ENCODE data around the gene CLN5.

Gene CLN5

DNA sequence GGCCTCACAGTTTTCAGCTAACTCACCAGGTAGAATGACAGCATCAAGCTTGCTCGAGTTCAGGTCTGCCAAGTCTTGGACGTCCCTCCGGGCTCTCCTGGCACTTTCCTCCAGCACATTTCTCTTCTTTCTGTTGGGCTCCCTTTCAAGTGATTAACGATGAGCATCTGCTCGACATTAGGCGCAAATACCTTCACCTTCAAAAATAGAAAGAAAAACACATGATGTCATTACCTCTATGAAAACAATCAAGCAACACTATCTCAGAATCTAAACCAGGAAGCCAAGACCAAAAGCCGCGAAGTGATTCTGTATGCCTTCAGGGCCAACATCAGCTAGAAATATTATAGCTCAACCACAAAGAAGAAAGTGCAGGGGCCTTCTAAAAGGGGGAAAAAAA, 15.4 kb upstream of the CLN5 start:
- Histone ChIP-seq H3K4me1 (ENCODE audit: control insufficient read depth, insufficient read depth, low read length) (no peaks in the 10 kb centered on the region), H3K9me3 (ENCODE audit: control insufficient read depth, insufficient read depth, low read depth, low read length) (no peaks in the 10 kb centered on the region), H3K9ac (ENCODE audit: low read length) (no peak overlapping the region), H3K27ac (ENCODE audit: low read depth, low read length) (no peak overlapping the region), H3K36me3 (ENCODE audit: control insufficient read depth, insufficient read depth, low read length) (no peaks in the 10 kb centered on the region), H3K4me3 (ENCODE audit: low read depth, low read length) (no peak overlapping the region), H3K27me3 (ENCODE audit: control insufficient read depth, insufficient read depth, low read length) (peaks cover 17% of the 10 kb centered on the region)

DNA sequence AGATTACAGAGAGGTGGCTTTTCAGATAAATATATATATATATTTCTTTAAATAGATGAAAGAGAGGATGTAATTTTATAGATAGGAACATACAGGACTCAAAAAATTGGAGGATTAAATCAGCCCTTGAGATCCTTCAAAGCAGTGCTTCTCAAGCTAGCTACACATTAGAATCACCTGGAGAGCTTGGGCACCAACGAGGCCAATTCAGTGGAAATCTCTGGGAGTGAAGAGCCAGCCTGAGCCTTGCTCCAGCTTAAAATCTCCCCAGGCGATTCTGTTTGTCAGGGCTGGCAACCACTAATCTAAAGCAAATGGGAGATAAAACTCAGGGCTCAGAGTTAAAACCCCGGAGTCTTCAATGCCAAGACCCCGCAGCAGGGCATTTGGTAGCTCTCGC, 15.0 kb upstream of the CLN5 start:
- H3K4me3 ChIP-seq (ENCODE audit: low read depth, low read length), result no peak overlapping the region
- H3K27me3 ChIP-seq (ENCODE audit: control insufficient read depth, insufficient read depth, low read length), result peaks cover 21% of the 10 kb centered on the region
- H3K9me3 ChIP-seq (ENCODE audit: control insufficient read depth, insufficient read depth, low read depth, low read length), result no peaks in the 10 kb centered on the region
- H3K9ac ChIP-seq (ENCODE audit: low read length), result no peak overlapping the region
- H3K36me3 ChIP-seq (ENCODE audit: control insufficient read depth, insufficient read depth, low read length), result no peaks in the 10 kb centered on the region
- H3K4me1 ChIP-seq (ENCODE audit: control insufficient read depth, insufficient read depth, low read length), result no peaks in the 10 kb centered on the region
- no peak overlapping the region for H3K27ac ChIP-seq (ENCODE audit: low read depth, low read length)

DNA sequence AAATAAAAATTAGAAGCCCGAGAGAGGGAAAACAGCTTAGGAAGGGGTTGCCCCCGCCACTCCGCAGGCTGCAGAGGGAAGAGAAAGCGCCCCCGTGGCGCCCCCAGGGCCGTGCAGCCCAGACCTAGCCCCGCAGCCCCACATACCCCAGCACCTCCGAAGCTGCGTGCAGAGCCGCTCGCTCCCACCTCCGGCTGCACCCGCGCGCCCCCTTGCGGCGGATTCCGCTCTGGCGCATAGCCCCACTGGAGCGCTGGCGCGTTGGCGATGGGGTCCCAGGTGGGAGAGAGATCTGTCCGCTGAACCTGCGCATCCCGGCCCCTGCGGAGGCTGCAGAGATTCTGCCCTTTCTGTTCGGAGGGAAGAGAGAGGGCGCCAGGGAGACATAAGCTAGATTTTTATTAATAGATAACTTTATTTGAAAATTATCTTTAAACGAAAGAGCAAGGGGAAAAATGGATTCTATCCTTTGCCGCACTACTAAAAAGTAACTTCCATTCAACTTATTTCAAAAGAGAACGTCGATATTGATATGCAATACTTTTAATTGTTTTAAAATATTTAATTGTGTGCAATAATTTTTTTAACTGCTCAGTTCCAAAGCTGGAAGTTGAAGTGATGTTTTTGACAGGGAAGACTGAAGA, 11.7 kb upstream of the CLN5 start:
- no peak overlapping the region for H3K4me3 ChIP-seq (ENCODE audit: low read depth, low read length)
- no peaks in the 10 kb centered on the region for H3K36me3 ChIP-seq (ENCODE audit: control insufficient read depth, insufficient read depth, low read length)
- H3K27me3 ChIP-seq (ENCODE audit: control insufficient read depth, insufficient read depth, low read length), result peaks cover 25% of the 10 kb centered on the region
- H3K4me1 ChIP-seq (ENCODE audit: control insufficient read depth, insufficient read depth, low read length), result no peaks in the 10 kb centered on the region
- no peak overlapping the region for H3K9ac ChIP-seq (ENCODE audit: low read length)
- H3K9me3 ChIP-seq (ENCODE audit: control insufficient read depth, insufficient read depth, low read depth, low read length), result no peaks in the 10 kb centered on the region
- H3K27ac ChIP-seq (ENCODE audit: low read depth, low read length), result no peak overlapping the region

DNA sequence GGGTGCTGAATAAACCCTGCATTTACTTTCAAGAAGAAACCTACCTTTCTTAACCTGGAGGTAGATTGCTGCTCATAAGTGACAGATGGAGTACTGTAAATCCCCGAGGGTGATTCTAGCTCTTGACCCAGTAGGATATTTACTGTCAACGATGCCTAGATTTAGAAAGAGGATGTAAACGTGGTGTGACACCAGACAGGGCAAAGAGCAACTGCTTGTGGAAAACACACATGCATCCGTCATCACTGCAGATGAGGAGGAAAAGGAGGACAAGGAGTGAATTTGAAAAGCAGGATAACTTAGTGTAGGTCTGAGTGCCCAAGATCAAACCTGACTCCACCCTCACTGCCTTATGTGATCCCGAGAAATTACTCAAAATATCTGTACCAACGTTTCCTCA, 9.8 kb upstream of the CLN5 start:
- H3K9me3 ChIP-seq (ENCODE audit: control insufficient read depth, insufficient read depth, low read depth, low read length), result no peaks in the 10 kb centered on the region
- no peaks in the 10 kb centered on the region for H3K36me3 ChIP-seq (ENCODE audit: control insufficient read depth, insufficient read depth, low read length)
- no peak overlapping the region for H3K9ac ChIP-seq (ENCODE audit: low read length)
- H3K4me3 ChIP-seq (ENCODE audit: low read depth, low read length), result no peak overlapping the region
- peaks cover 34% of the 10 kb centered on the region for H3K27me3 ChIP-seq (ENCODE audit: control insufficient read depth, insufficient read depth, low read length)
- no peak overlapping the region for H3K27ac ChIP-seq (ENCODE audit: low read depth, low read length)
- H3K4me1 ChIP-seq (ENCODE audit: control insufficient read depth, insufficient read depth, low read length), result no peaks in the 10 kb centered on the region

DNA sequence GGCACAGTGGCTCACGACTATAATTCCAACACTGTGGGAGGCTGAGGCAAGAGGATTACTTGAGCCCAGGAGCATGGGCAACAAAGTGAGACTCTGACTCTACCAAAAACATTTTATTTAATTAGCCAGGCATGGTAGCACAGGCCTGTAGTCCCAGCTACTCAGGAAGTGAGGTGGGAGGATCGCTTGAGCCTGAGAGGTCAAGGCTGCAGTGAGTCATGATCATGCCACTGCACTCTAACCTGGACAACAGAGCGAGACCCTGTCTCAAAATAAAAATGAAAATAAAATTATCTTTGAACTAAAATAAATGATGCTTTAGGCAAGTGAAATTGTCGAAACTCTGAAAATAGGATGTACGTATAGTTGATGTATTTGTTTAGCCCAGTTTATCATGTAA, 8.2 kb upstream of the CLN5 start:
- H3K27ac ChIP-seq (ENCODE audit: low read depth, low read length), result no peak overlapping the region
- H3K4me1 ChIP-seq (ENCODE audit: control insufficient read depth, insufficient read depth, low read length), result no peaks in the 10 kb centered on the region
- no peak overlapping the region for H3K9ac ChIP-seq (ENCODE audit: low read length)

DNA sequence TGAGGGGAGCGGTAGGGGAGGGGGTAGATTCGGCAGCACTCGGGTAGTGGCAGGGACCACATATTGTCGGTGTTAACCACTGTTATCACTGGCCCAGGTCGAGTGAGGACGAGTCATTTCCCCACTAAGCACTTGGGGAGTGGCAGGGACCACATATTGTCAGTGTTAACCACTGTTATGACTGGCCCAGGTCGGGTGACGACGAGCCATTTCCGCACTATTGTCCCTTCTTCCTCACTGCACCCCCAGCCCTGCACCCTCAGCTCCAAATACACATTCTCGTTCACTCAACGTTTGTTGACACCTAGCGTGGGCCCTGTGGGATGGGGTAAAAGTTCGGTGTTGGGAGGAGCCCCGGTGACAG, 467 bp upstream of the CLN5 start:
- Histone ChIP-seq H3K4me1 (ENCODE audit: control insufficient read depth, insufficient read depth, low read length) (peaks cover 6% of the 10 kb centered on the region; the same call in 1 of the 2 replicates), H3K9ac (ENCODE audit: low read length) (peak overlapping the region; percentile 66), H3K4me3 (ENCODE audit: low read depth, low read length) (peak overlapping the region; percentile 93), H3K27ac (ENCODE audit: low read depth, low read length) (no peak overlapping the region), H3K9me3 (ENCODE audit: control insufficient read depth, insufficient read depth, low read depth, low read length) (no peaks in the 10 kb centered on the region), H3K36me3 (ENCODE audit: control insufficient read depth, insufficient read depth, low read length) (peaks cover 8% of the 10 kb centered on the region), H3K27me3 (ENCODE audit: control insufficient read depth, insufficient read depth, low read length) (peaks cover 1% of the 10 kb centered on the region; the same call in 1 of the 2 replicates)

More for the DNA sequence above, 8.2 kb upstream of the CLN5 start:
- H3K4me3 ChIP-seq (ENCODE audit: low read depth, low read length), result no peak overlapping the region
- H3K27me3 ChIP-seq (ENCODE audit: control insufficient read depth, insufficient read depth, low read length), result peaks cover 34% of the 10 kb centered on the region
- no peaks in the 10 kb centered on the region for H3K9me3 ChIP-seq (ENCODE audit: control insufficient read depth, insufficient read depth, low read depth, low read length)
- H3K36me3 ChIP-seq (ENCODE audit: control insufficient read depth, insufficient read depth, low read length), result no peaks in the 10 kb centered on the region

DNA sequence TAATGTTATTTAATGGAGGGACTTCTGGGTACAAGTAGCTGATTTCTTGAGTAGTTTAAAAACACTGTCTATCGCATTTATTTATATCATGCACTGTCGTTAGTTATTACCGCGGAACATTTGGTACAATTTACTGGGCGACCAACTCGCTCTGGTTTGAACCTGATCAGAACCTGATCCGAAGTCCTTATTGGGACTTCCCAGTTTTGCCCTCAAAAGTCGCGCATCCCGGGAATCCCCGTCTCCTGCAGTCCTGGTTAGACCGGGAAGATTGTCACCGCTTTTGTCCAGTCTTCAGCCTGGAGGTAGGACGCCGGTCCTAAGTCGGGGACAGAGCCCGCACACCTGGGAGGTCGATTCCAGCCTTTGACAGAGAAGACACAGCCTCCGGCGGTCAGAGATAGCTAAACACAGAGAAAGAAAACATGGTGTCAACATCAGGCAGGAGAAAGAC, 694 bp downstream of the CLN5 start:
- Histone ChIP-seq H3K4me1 (ENCODE audit: control insufficient read depth, insufficient read depth, low read length) (peaks cover 6% of the 10 kb centered on the region; the same call in 1 of the 2 replicates), H3K27me3 (ENCODE audit: control insufficient read depth, insufficient read depth, low read length) (no peaks in the 10 kb centered on the region), H3K9ac (ENCODE audit: low read length) (peak overlapping the region; percentile 76), H3K27ac (ENCODE audit: low read depth, low read length) (peak overlapping the region; percentile 35; the same call in 1 of the 2 replicates), H3K4me3 (ENCODE audit: low read depth, low read length) (peak overlapping the region; percentile 93), H3K36me3 (ENCODE audit: control insufficient read depth, insufficient read depth, low read length) (peaks cover 9% of the 10 kb centered on the region), H3K9me3 (ENCODE audit: control insufficient read depth, insufficient read depth, low read depth, low read length) (no peaks in the 10 kb centered on the region)

DNA sequence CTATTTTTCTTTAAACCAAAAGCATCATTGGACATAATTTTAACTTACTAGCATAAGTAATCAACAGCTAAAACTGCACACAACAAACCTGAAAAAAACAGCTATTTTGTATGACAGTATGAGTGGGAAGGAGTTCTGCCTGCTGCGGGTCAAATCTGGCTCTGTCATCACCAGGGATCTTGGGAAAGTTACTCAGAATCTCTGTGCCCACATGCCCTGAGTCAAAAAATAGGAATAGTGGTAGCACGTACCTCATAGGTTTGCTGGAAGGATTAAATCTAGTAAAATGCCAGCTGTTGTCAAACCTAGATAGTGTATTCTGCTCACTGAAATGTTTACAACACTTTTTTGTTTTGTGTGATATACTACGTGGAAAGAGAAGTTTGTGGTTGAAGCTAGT, 1.1 kb downstream of the CLN5 start:
- peak overlapping the region; percentile 76 for H3K9ac ChIP-seq (ENCODE audit: low read length)
- peaks cover 9% of the 10 kb centered on the region for H3K36me3 ChIP-seq (ENCODE audit: control insufficient read depth, insufficient read depth, low read length)
- peaks cover 6% of the 10 kb centered on the region; the same call in 1 of the 2 replicates for H3K4me1 ChIP-seq (ENCODE audit: control insufficient read depth, insufficient read depth, low read length)
- peak overlapping the region; percentile 93 for H3K4me3 ChIP-seq (ENCODE audit: low read depth, low read length)
- no peak overlapping the region for H3K27ac ChIP-seq (ENCODE audit: low read depth, low read length)
- H3K9me3 ChIP-seq (ENCODE audit: control insufficient read depth, insufficient read depth, low read depth, low read length), result no peaks in the 10 kb centered on the region
- H3K27me3 ChIP-seq (ENCODE audit: control insufficient read depth, insufficient read depth, low read length), result no peaks in the 10 kb centered on the region

DNA sequence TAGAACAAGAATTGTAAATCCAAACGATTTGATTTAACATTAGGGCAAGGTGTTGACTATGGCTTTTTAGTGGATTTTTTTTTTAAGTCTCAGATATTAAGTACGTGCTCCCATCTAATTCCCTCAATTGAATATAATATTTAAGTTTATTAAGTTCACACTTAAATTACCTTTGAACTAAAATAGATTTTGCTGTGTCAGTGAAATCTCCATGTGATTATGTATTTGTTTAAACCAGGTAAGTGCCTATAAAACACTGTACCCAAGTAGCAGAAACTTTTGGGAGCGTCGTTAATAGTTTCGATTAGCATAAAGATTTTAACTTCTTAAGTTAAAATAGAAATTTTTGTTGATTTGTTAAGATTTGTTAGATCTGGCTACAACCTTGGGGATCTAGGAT, 1.6 kb downstream of the CLN5 start:
- Histone ChIP-seq H3K27ac (ENCODE audit: low read depth, low read length) (no peak overlapping the region), H3K4me1 (ENCODE audit: control insufficient read depth, insufficient read depth, low read length) (peaks cover 6% of the 10 kb centered on the region; the same call in 1 of the 2 replicates), H3K36me3 (ENCODE audit: control insufficient read depth, insufficient read depth, low read length) (peaks cover 12% of the 10 kb centered on the region), H3K27me3 (ENCODE audit: control insufficient read depth, insufficient read depth, low read length) (no peaks in the 10 kb centered on the region), H3K4me3 (ENCODE audit: low read depth, low read length) (peak overlapping the region; percentile 93; the same call in 1 of the 2 replicates), H3K9me3 (ENCODE audit: control insufficient read depth, insufficient read depth, low read depth, low read length) (no peaks in the 10 kb centered on the region), H3K9ac (ENCODE audit: low read length) (no peak overlapping the region)

DNA sequence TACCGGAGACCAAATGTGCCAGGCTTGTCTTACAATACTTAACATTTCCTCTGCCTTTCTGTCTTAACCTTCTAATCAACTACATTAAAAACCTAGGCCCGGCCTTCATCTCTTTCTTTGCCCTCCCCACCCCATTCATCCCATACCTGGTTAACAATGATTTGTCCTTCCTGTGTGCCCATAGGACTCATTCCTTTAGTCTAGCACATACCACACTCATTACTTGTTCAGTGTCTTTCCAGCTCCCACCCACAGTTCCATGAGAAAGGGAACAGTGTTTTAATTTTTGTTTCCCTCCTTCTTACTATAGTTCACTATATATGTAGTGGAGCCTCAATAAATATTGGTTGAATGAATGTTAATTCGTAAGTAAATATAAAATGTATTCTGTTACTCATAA, 2.4 kb downstream of the CLN5 start:
- no peak overlapping the region for H3K4me3 ChIP-seq (ENCODE audit: low read depth, low read length)
- peaks cover 17% of the 10 kb centered on the region for H3K36me3 ChIP-seq (ENCODE audit: control insufficient read depth, insufficient read depth, low read length)
- H3K9ac ChIP-seq (ENCODE audit: low read length), result no peak overlapping the region
- H3K9me3 ChIP-seq (ENCODE audit: control insufficient read depth, insufficient read depth, low read depth, low read length), result no peaks in the 10 kb centered on the region
- H3K27me3 ChIP-seq (ENCODE audit: control insufficient read depth, insufficient read depth, low read length), result no peaks in the 10 kb centered on the region
- no peak overlapping the region for H3K27ac ChIP-seq (ENCODE audit: low read depth, low read length)
- H3K4me1 ChIP-seq (ENCODE audit: control insufficient read depth, insufficient read depth, low read length), result peaks cover 6% of the 10 kb centered on the region; the same call in 1 of the 2 replicates

DNA sequence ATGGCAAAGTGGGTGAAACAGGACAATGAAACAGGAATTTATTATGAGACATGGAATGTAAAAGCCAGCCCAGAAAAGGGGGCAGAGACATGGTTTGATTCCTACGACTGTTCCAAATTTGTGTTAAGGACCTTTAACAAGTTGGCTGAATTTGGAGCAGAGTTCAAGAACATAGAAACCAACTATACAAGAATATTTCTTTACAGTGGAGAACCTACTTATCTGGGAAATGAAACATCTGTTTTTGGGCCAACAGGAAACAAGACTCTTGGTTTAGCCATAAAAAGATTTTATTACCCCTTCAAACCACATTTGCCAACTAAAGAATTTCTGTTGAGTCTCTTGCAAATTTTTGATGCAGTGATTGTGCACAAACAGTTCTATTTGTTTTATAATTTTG, 8.6 kb downstream of the CLN5 start:
- H3K36me3 ChIP-seq (ENCODE audit: control insufficient read depth, insufficient read depth, low read length), result peaks cover 32% of the 10 kb centered on the region
- H3K9ac ChIP-seq (ENCODE audit: low read length), result no peak overlapping the region
- no peak overlapping the region for H3K4me3 ChIP-seq (ENCODE audit: low read depth, low read length)
- H3K9me3 ChIP-seq (ENCODE audit: control insufficient read depth, insufficient read depth, low read depth, low read length), result no peaks in the 10 kb centered on the region
- no peaks in the 10 kb centered on the region for H3K27me3 ChIP-seq (ENCODE audit: control insufficient read depth, insufficient read depth, low read length)
- no peak overlapping the region for H3K27ac ChIP-seq (ENCODE audit: low read depth, low read length)
- no peaks in the 10 kb centered on the region for H3K4me1 ChIP-seq (ENCODE audit: control insufficient read depth, insufficient read depth, low read length)

Data from HUES6 (cell line).